CD14-positive monocyte (primary cell): Measurements from ENCODE around the gene SLC22A12. TPM values are rescaled to one million over a fixed set of nuclear protein-coding genes. Genes with fewer than 3 reads are reported as not detected.

Experiments used
- DNase-seq, 3 donors: peaks; one replicate each; pipeline ENCODE4 v3.0.0-alpha.2; 2011 to 2022
- H2AFZ ChIP-seq: 2 replicates; pipeline ENCODE4 v1.6.0; 2012; ENCODE audit warnings: mild to moderate bottlenecking, low read depth, low read length, inconsistent platforms; ENCODE audit not compliant: insufficient read depth, poor library complexity, severe bottlenecking
- H3K27ac ChIP-seq, 2 donors: 1 replicate in 1 of 2; 2 replicates in 1 of 2; pipeline ENCODE4 v1.5.1; 2012 to 2013; ENCODE audit warnings: low read length in 2 of 2, control low read depth in 1 of 2, inconsistent platforms in 1 of 2, low read depth in 1 of 2, mild to moderate bottlenecking in 1 of 2
- H3K27me3 ChIP-seq, 2 donors: one replicate each; pipeline versions ENCODE4 v1.6.0 to v1.6.1; 2011 to 2013; ENCODE audit warnings: low read length in 2 of 2; ENCODE audit not compliant: control insufficient read depth in 2 of 2, insufficient read depth in 2 of 2
- H3K36me3 ChIP-seq, 2 donors: replicated peaks in 1 of 2; 1 replicate in 1 of 2; 2 replicates in 1 of 2; pipeline versions ENCODE4 v1.5.1 to v1.6.1; 2012 to 2013; ENCODE audit warnings: low read length in 2 of 2, control low read depth in 1 of 2, inconsistent platforms in 1 of 2, mild to moderate bottlenecking in 1 of 2; ENCODE audit not compliant: insufficient read depth in 2 of 2, control insufficient read depth in 1 of 2
- H3K4me1 ChIP-seq, 2 donors: 1 replicate in 1 of 2; 2 replicates in 1 of 2; pipeline versions ENCODE4 v1.5.1 to v1.6.1; 2012 to 2013; ENCODE audit warnings: low read length in 2 of 2, control low read depth in 1 of 2, inconsistent platforms in 1 of 2, mild to moderate bottlenecking in 1 of 2, moderate library complexity in 1 of 2; ENCODE audit not compliant: insufficient read depth in 2 of 2, control insufficient read depth in 1 of 2
- H3K4me2 ChIP-seq: replicated peaks from 2 replicates; pipeline ENCODE3; 2012; ENCODE audit warnings: low read length, moderate library complexity, mild to moderate bottlenecking; ENCODE audit not compliant: poor library complexity, severe bottlenecking; ENCODE audit errors: extremely low read depth
- H3K4me3 ChIP-seq, 3 experiments: fragments of 200-600 bp in 1 of 3; sonication (generic) in 1 of 3; replicated peaks in 1 of 3; 1 replicate in 2 of 3; 2 replicates in 1 of 3; pipeline ENCODE4 v1.5.1; 2011 to 2013; ENCODE audit warnings: low read length in 3 of 3, mild to moderate bottlenecking in 3 of 3, control low read depth in 2 of 3, low read depth in 2 of 3, inconsistent platforms in 1 of 3, moderate library complexity in 1 of 3
- H3K79me2 ChIP-seq: 2 replicates; pipeline ENCODE4 v1.6.0; 2012; ENCODE audit warnings: mild to moderate bottlenecking, control low read depth, inconsistent platforms, low read length, moderate library complexity; ENCODE audit not compliant: insufficient read depth
- H3K9ac ChIP-seq: 2 replicates; pipeline ENCODE4 v1.6.0; 2017; ENCODE audit warnings: low read length, mild to moderate bottlenecking; ENCODE audit not compliant: insufficient read depth, poor library complexity, severe bottlenecking
- H3K9me3 ChIP-seq, 2 donors: replicated peaks in 1 of 2; 1 replicate in 1 of 2; 2 replicates in 1 of 2; pipeline versions ENCODE4 v1.5.1 to v1.6.1; 2012 to 2013; ENCODE audit warnings: low read length in 2 of 2, control low read depth in 1 of 2; ENCODE audit not compliant: control insufficient read depth in 1 of 2, insufficient read depth in 1 of 2
- H4K20me1 ChIP-seq: 2 replicates; pipeline ENCODE4 v1.6.0; 2012; ENCODE audit warnings: mild to moderate bottlenecking, low read length, control low read depth, moderate library complexity; ENCODE audit not compliant: insufficient read depth
- H3K27ac Mint-ChIP-seq, 7 donors: one replicate each; pipeline ENCODE4 v1.8.0; 2020; ENCODE audit warnings: mild to moderate bottlenecking in 7 of 7, mixed read lengths in 7 of 7, moderate library complexity in 6 of 7, inconsistent platforms in 2 of 7
- H3K27me3 Mint-ChIP-seq, 3 donors: one replicate each; pipeline ENCODE4 v1.8.0; 2021 to 2022; ENCODE audit warnings: low read depth in 3 of 3, mild to moderate bottlenecking in 3 of 3, mixed read lengths in 3 of 3, moderate library complexity in 3 of 3, inconsistent platforms in 1 of 3
- H3K36me3 Mint-ChIP-seq, 2 donors: one replicate each; pipeline ENCODE4 v1.8.0; 2020; ENCODE audit warnings: mixed read lengths in 2 of 2, inconsistent platforms in 1 of 2, mild to moderate bottlenecking in 1 of 2
- H3K4me1 Mint-ChIP-seq: one replicate; pipeline ENCODE4 v1.8.0; 2020; ENCODE audit warnings: mild to moderate bottlenecking, mixed read lengths
- H3K4me3 Mint-ChIP-seq, 2 donors: one replicate each; pipeline ENCODE4 v1.8.0; 2020; ENCODE audit warnings: mild to moderate bottlenecking in 2 of 2, mixed read lengths in 2 of 2, moderate library complexity in 1 of 2
- H3K9me3 Mint-ChIP-seq, 7 donors: one replicate each; pipeline ENCODE4 v1.8.0; 2020 to 2022; ENCODE audit warnings: mixed read lengths in 7 of 7, mild to moderate bottlenecking in 6 of 7, moderate library complexity in 6 of 7, inconsistent platforms in 2 of 7
- CTCF ChIP-seq: fragments of 200-600 bp; IDR thresholded peaks from one replicate; pipeline ENCODE4 v1.8.0; 2022; ENCODE audit warnings: antibody characterized with exemption, mild to moderate bottlenecking
- WGBS: methylation state at CpG from one replicate; pipeline ENCODE4 v1.1.5; 2013; ENCODE audit warnings: missing lambda C conversion rate; ENCODE audit not compliant: insufficient coverage; 5-methylcytosine and 5-hydroxymethylcytosine counted together
- intact Hi-C, 2 donors: fragments of 100-400 bp; cut with micrococcal nuclease; formaldehyde crosslinking; loops; one replicate each; pipeline versions ENCODE4 v1.15.0 to v1.15.1; 2023
- polyA plus RNA-seq, 3 donors: library from polyadenylated mRNA; depleted of rRNA in 1 of 3; unstranded in 2 of 3; stranded (reverse) in 1 of 3; fragments of 300-500 nt in 2 of 3; fragments of >200 nt in 1 of 3; fragmentation: Illumina TruSeq in 2 of 3; gene quantifications; 1 replicate in 2 of 3; 2 replicates in 1 of 3; pipeline ENCODE4 v1.2.3, GENCODE V29; 2012 to 2021

The SLC22A12 gene
- polyA plus RNA-seq, 3 donors = not detected

DNA sequence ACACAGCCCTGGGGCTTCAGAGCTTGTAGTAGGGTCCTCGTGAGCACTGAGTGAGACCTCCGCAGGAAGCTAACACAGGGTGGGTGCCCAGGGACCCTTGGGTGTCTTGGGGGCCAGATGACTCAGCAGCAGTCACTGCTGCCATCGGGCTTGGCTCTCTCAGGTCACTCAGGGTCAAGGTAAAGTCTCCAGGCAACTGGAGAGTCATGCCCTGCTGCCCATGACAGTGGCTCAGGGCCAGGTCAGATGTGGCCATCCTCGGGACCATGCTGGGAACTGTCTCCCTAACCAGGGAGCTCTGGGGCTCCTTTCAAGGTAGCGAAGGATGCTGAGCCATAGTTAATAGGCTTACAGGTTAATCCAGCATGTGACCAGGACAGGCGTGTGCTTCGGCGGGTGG lies 44.4 kb upstream of the SLC22A12 start:
- no peak overlapping the region for H3K27ac Mint-ChIP-seq
- H3K27me3 Mint-ChIP-seq = peaks cover 0 to 3% (median 0%) of the 10 kb centered on the region in 3 donors
- Histone ChIP-seq H3K36me3 (no peaks in the 10 kb centered on the region), H4K20me1 (no peaks in the 10 kb centered on the region), H3K9ac (no peak overlapping the region), H3K4me1 (peaks cover 0 to 6% of the 10 kb centered on the region in 2 donors), H3K79me2 (no peaks in the 10 kb centered on the region), H3K4me2 (no peak overlapping the region), H2AFZ (no peak overlapping the region), H3K4me3 (no peak overlapping the region), H3K9me3 (no peaks in the 10 kb centered on the region), H3K27ac (no peak overlapping the region), H3K27me3 (no peaks in the 10 kb centered on the region)
- peaks cover 6% of the 10 kb centered on the region for H3K4me1 Mint-ChIP-seq
- intact Hi-C loops = no loop called here
- no peak for DNase-seq
- no peak overlapping the region for H3K4me3 Mint-ChIP-seq
- peaks cover 0 to 5% (median 2%) of the 10 kb centered on the region in 7 donors for H3K9me3 Mint-ChIP-seq
- TF ChIP-seq CTCF = no peak
- H3K36me3 Mint-ChIP-seq = no peaks in the 10 kb centered on the region
- 97% methylated on average over 8 of the region's 8 CpGs for WGBS

GRCh38 chr11:64549969-64550368 lies 41.1 kb upstream of the SLC22A12 start:
- no peak overlapping the region for H2AFZ ChIP-seq
- WGBS = no CpG with 5 or more reads among the region's 4 CpGs
- TF ChIP-seq CTCF = no peak
- H3K9me3 Mint-ChIP-seq = peaks cover 0 to 6% (median 0%) of the 10 kb centered on the region in 7 donors
- no peak overlapping the region for H3K4me2 ChIP-seq
- no peaks in the 10 kb centered on the region for H4K20me1 ChIP-seq
- H3K27me3 ChIP-seq = no peaks in the 10 kb centered on the region
- no peak overlapping the region for H3K9ac ChIP-seq
- no peaks in the 10 kb centered on the region for H3K36me3 Mint-ChIP-seq
- no peak overlapping the region for H3K27ac ChIP-seq
- no peak for DNase-seq
- no peak overlapping the region for H3K27ac Mint-ChIP-seq
- no peaks in the 10 kb centered on the region for H3K9me3 ChIP-seq
- H3K4me1 Mint-ChIP-seq = peaks cover 16% of the 10 kb centered on the region
- peaks cover 6 to 12% of the 10 kb centered on the region in 2 donors for H3K4me1 ChIP-seq
- peaks cover under 1 to 7% (median 5%) of the 10 kb centered on the region in 3 donors for H3K27me3 Mint-ChIP-seq
- intact Hi-C loops = loop anchor here (5.0 kb wide), 1 partner anchor 102 kb away; no protein-coding TSS in a partner anchor
- no peaks in the 10 kb centered on the region for H3K36me3 ChIP-seq
- no peaks in the 10 kb centered on the region for H3K79me2 ChIP-seq
- no peak overlapping the region for H3K4me3 Mint-ChIP-seq
- H3K4me3 ChIP-seq = no peak overlapping the region
